Lung (tissue), 12 donors: Measurements from ENCODE around the gene PLA2G15. TPM values are rescaled to one million over a fixed set of nuclear protein-coding genes. Genes with fewer than 3 reads are reported as not detected.

ENCODE experiments used
- ATAC-seq: fragments of 200-7000 bp; cut with Tn5 transposase; one replicate; pipeline ENCODE4 v1.9.1; 2020; ENCODE audit warnings: moderate number of reproducible peaks; ENCODE audit not compliant: insufficient read depth, low FRiP score
- DNase-seq, 3 donors: peaks; one replicate each; pipeline ENCODE4 v3.0.0-alpha.2; 2013 to 2017
- H3K27ac ChIP-seq, 2 donors: one replicate each; pipeline ENCODE4 v1.5.1; 2013; ENCODE audit warnings: mild to moderate bottlenecking in 2 of 2, moderate library complexity in 2 of 2, control low read depth in 1 of 2, inconsistent platforms in 1 of 2, low read depth in 1 of 2, low read length in 1 of 2
- H3K27me3 ChIP-seq, 3 donors: one replicate each; pipeline ENCODE4 v1.5.1; 2013; ENCODE audit warnings: low read length in 2 of 3; ENCODE audit not compliant: control insufficient read depth in 3 of 3, insufficient read depth in 3 of 3
- H3K36me3 ChIP-seq, 4 donors: one replicate each; pipeline ENCODE4 v1.5.1; 2013; ENCODE audit warnings: low read length in 4 of 4, mild to moderate bottlenecking in 1 of 4, moderate library complexity in 1 of 4; ENCODE audit not compliant: control insufficient read depth in 4 of 4, insufficient read depth in 4 of 4
- H3K4me1 ChIP-seq, 5 donors: one replicate each; pipeline ENCODE4 v1.5.1; 2013; ENCODE audit warnings: low read length in 5 of 5, mild to moderate bottlenecking in 2 of 5, moderate library complexity in 1 of 5; ENCODE audit not compliant: control insufficient read depth in 5 of 5, insufficient read depth in 5 of 5
- H3K4me3 ChIP-seq: one replicate; pipeline ENCODE4 v1.5.1; 2013; ENCODE audit warnings: mild to moderate bottlenecking, control low read depth, moderate library complexity
- H3K9ac ChIP-seq, 2 donors: one replicate each; pipeline ENCODE4 v1.5.1; 2013; ENCODE audit warnings: low read length in 2 of 2, control low read depth in 1 of 2; ENCODE audit not compliant: insufficient read depth in 1 of 2
- H3K9me3 ChIP-seq, 4 donors: one replicate each; pipeline ENCODE4 v1.5.1; 2013; ENCODE audit warnings: low read length in 3 of 4, mild to moderate bottlenecking in 1 of 4, moderate library complexity in 1 of 4; ENCODE audit not compliant: control insufficient read depth in 4 of 4, insufficient read depth in 3 of 4
- CTCF ChIP-seq: IDR thresholded peaks from 2 replicates; pipeline ENCODE4 v1.5.1; 2012; ENCODE audit warnings: mild to moderate bottlenecking; ENCODE audit errors: control extremely low read depth, extremely low read depth
- WGBS, 2 donors: extraction: QIAGEN DNeasy Blood & Tissue Kit; methylation state at CpG; one replicate each; pipeline ENCODE4 v1.1.7; 2013; 5-methylcytosine and 5-hydroxymethylcytosine counted together
- polyA plus RNA-seq, 2 donors: library from polyadenylated mRNA; stranded (reverse); fragments of 200-250 nt; gene quantifications; one replicate each; pipeline ENCODE4 v1.2.1, GENCODE V29; 2013
- total RNA-seq, 2 donors: library from RNA; depleted of rRNA in 1 of 2; stranded (reverse); fragments of >200 nt in 1 of 2; gene quantifications; one replicate each; pipeline ENCODE4 v1.2.1, GENCODE V29; 2014 to 2021
- donor health status: control.
- donor health status: control.
- donor health status: Bipolar disorder and iron deficiency.
- donor health status: healthy.
- donor health status: DM: yes; HTN: yes; CAD: no.

The PLA2G15 gene
- total and polyA plus RNA-seq, 4 donors: 11.0 to 42.4 (median 19.6) TPM

- Histone ChIP-seq H3K27me3 (peaks cover 0 to 16% (median 16%) of the 10 kb centered on the region in 3 donors), H3K9me3 (no peaks in the 10 kb centered on the region), H3K4me1 (peaks cover 4 to 28% (median 13%) of the 10 kb centered on the region in 5 donors), H3K27ac (peak overlapping the region in 1 of 2 donors; percentile 92), H3K36me3 (peaks cover 0 to 18% (median 2%) of the 10 kb centered on the region in 4 donors), H3K9ac (no peak overlapping the region), H3K4me3 (peak overlapping the region; percentile 60)
- WGBS, 2 donors: 47 to 60% methylated on average over 13 of the region's 13 CpGs
- no peak for TF ChIP-seq CTCF
- peak; percentile 77 to 88 (median 87) for DNase-seq
- peak; percentile 20 for ATAC-seq
Observed at GRCh38 chr16:68234188-68235107, 10.7 kb upstream of the PLA2G15 start.

- no peak for ATAC-seq
- peak overlapping the region in 1 of 2 donors; percentile 92 for H3K27ac ChIP-seq
- H3K4me1 ChIP-seq: peaks cover 4 to 28% (median 15%) of the 10 kb centered on the region in 5 donors
- peaks cover 0 to 13% (median 2%) of the 10 kb centered on the region in 4 donors for H3K36me3 ChIP-seq
- H3K4me3 ChIP-seq: peak overlapping the region; percentile 60
- WGBS, 2 donors: 53 to 59% methylated on average over 68 to 73 of the region's 73 CpGs
- TF ChIP-seq CTCF: no peak
- peaks cover 0 to 16% (median 16%) of the 10 kb centered on the region in 3 donors for H3K27me3 ChIP-seq
- H3K9ac ChIP-seq: no peak overlapping the region
- DNase-seq: no peak
- H3K9me3 ChIP-seq: no peaks in the 10 kb centered on the region
Observed at GRCh38 chr16:68235108-68235886, 9.9 kb upstream of the PLA2G15 start.

- DNase-seq: no peak
- peaks cover 0 to 10% (median 2%) of the 10 kb centered on the region in 4 donors for H3K36me3 ChIP-seq
- H3K4me1 ChIP-seq: peaks cover 4 to 28% (median 15%) of the 10 kb centered on the region in 5 donors
- H3K9ac ChIP-seq: peak within 1 kb of the TSS; percentile 46 to 51
- no peak for ATAC-seq
- no peaks in the 10 kb centered on the region for H3K9me3 ChIP-seq
- 3 to 6% methylated on average over 26 to 36 of the region's 36 CpGs for WGBS, 2 donors
- peak within 1 kb of the TSS; percentile 60 for H3K4me3 ChIP-seq
- H3K27me3 ChIP-seq: peaks cover 0 to 16% (median 16%) of the 10 kb centered on the region in 3 donors
- peak within 1 kb of the TSS; percentile 77 to 96 for H3K27ac ChIP-seq
- no peak for TF ChIP-seq CTCF
Observed at GRCh38 chr16:68235887-68236136, 9.4 kb upstream of the PLA2G15 start, which contains the start of gene ESRP2. Gene ESRP2, minus strand, starts transcription at chr16:68236127. Its CDS starts 82 bp downstream, at chr16:68236045.
